Loucy (cell line): ENCODE results near the gene RHOD.

Experiments used
- H2AFZ ChIP-seq: fragments of 200-600 bp; sonication (generic); 2 replicates; pipeline ENCODE4 v1.6.0; 2016; ENCODE audit warnings: antibody characterized with exemption, mild to moderate bottlenecking, low read length, moderate library complexity
- H3F3A ChIP-seq: fragments of 200-600 bp; 2 replicates; pipeline ENCODE4 v1.6.0; 2016; ENCODE audit warnings: antibody characterized with exemption, low read depth, mild to moderate bottlenecking
- H3K27me3 ChIP-seq: fragments of 200-600 bp; sonication (generic); 2 replicates; pipeline ENCODE4 v1.6.1; 2014; ENCODE audit warnings: low read length, mild to moderate bottlenecking; ENCODE audit not compliant: insufficient read depth, poor library complexity, severe bottlenecking
- H3K36me3 ChIP-seq: fragments of 200-600 bp; sonication (generic); 2 replicates; pipeline ENCODE4 v1.6.1; 2016; ENCODE audit warnings: low read length; ENCODE audit not compliant: insufficient read depth
- H3K4me1 ChIP-seq: fragments of 200-600 bp; sonication (generic); 2 replicates; pipeline ENCODE4 v1.5.1; 2014; ENCODE audit warnings: low read length, mild to moderate bottlenecking; ENCODE audit not compliant: insufficient read depth, poor library complexity, severe bottlenecking
- H3K4me2 ChIP-seq: fragments of 200-600 bp; sonication (generic); 2 replicates; pipeline ENCODE4 v1.6.0; 2014; ENCODE audit warnings: antibody characterized with exemption, low read length, low read depth, mild to moderate bottlenecking; ENCODE audit not compliant: poor library complexity, severe bottlenecking
- H3K4me3 ChIP-seq: fragments of 200-600 bp; sonication (generic); 2 replicates; pipeline ENCODE4 v1.5.1; 2014; ENCODE audit warnings: low read length, mild to moderate bottlenecking, mixed read lengths; ENCODE audit not compliant: poor library complexity, severe bottlenecking
- H3K79me2 ChIP-seq: fragments of 200-600 bp; sonication (generic); 2 replicates; pipeline ENCODE4 v1.6.1; 2014; ENCODE audit warnings: low read length; ENCODE audit not compliant: insufficient read depth
- H3K9ac ChIP-seq: fragments of 200-600 bp; sonication (generic); 2 replicates; pipeline ENCODE4 v1.6.0; 2014; ENCODE audit warnings: mild to moderate bottlenecking, low read depth, low read length, moderate library complexity; ENCODE audit not compliant: poor library complexity, severe bottlenecking
- H3K9me2 ChIP-seq: fragments of 200-600 bp; sonication (generic); replicated peaks from 2 replicates; pipeline ENCODE4 v1.6.1; 2016; ENCODE audit warnings: low read depth, low read length, mixed read lengths
- H3K9me3 ChIP-seq: fragments of 200-600 bp; sonication (generic); 2 replicates; pipeline ENCODE4 v1.6.1; 2014; ENCODE audit warnings: mild to moderate bottlenecking, antibody characterized with exemption, low read length, low read depth; ENCODE audit not compliant: insufficient read depth
- H4K20me1 ChIP-seq: fragments of 200-600 bp; sonication (generic); 2 replicates; pipeline ENCODE4 v1.6.0; 2014; ENCODE audit warnings: antibody characterized with exemption, low read length, mild to moderate bottlenecking; ENCODE audit not compliant: insufficient read depth, poor library complexity, severe bottlenecking
- EZH2phosphoT487 ChIP-seq: fragments of 200-600 bp; IDR thresholded peaks from 2 replicates; pipeline ENCODE4 v1.6.1; 2018; ENCODE audit warnings: antibody characterized with exemption, mild to moderate bottlenecking, moderate library complexity, borderline replicate concordance
- TF ChIP-seq, protein P1 (sequence below): fragments of 200-600 bp; sonication (generic); conservative IDR thresholded peaks from 2 replicates; pipeline ENCODE4 v1.5.1; 2014; ENCODE audit warnings: mild to moderate bottlenecking, antibody characterized with exemption, low read length

RHOD gene

GRCh38 chr11:67083786-67084366 is 27.2 kb downstream of the RHOD start:
- no peaks in the 10 kb centered on the region for H3K79me2 ChIP-seq
- H3F3A ChIP-seq: 0 out of 2 replicates have a peak, but pooled peaks cover 3% of the 10 kb centered on the region
- H3K27me3 ChIP-seq: no peaks in the 10 kb centered on the region
- no peaks in the 10 kb centered on the region for H4K20me1 ChIP-seq
- H3K4me3 ChIP-seq: no peak overlapping the region
- no peak overlapping the region for H2AFZ ChIP-seq
- H3K9me2 ChIP-seq: no peaks in the 10 kb centered on the region
- TF ChIP-seq, protein P1, sequence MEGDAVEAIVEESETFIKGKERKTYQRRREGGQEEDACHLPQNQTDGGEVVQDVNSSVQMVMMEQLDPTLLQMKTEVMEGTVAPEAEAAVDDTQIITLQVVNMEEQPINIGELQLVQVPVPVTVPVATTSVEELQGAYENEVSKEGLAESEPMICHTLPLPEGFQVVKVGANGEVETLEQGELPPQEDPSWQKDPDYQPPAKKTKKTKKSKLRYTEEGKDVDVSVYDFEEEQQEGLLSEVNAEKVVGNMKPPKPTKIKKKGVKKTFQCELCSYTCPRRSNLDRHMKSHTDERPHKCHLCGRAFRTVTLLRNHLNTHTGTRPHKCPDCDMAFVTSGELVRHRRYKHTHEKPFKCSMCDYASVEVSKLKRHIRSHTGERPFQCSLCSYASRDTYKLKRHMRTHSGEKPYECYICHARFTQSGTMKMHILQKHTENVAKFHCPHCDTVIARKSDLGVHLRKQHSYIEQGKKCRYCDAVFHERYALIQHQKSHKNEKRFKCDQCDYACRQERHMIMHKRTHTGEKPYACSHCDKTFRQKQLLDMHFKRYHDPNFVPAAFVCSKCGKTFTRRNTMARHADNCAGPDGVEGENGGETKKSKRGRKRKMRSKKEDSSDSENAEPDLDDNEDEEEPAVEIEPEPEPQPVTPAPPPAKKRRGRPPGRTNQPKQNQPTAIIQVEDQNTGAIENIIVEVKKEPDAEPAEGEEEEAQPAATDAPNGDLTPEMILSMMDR: no peak
- no peaks in the 10 kb centered on the region for H3K36me3 ChIP-seq
- H3K9me3 ChIP-seq: no peaks in the 10 kb centered on the region
- H3K4me1 ChIP-seq: peaks cover 15% of the 10 kb centered on the region
- no peak overlapping the region for H3K9ac ChIP-seq
- H3K4me2 ChIP-seq: no peak overlapping the region

DNA sequence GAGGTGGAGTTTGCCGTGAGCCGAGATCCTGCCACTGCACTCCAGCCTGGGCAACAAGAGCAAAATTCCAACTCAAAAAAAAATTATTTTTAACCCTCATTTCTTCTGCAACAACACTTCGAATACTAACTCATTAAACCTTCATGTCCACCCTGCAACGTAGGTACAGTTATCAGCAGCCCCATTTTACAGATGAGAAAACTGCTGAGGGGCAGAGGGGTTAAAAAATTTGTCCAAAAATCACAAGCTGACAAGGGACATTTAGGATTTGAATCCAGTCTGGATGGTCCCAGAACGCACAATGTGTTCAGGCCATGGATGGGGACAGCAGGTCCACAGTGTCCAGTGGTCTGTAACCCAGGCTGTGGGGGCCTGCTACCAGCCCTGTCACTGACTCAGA is 29.0 kb downstream of the RHOD start:
- Histone ChIP-seq H4K20me1 (no peaks in the 10 kb centered on the region), H3K9ac (no peak overlapping the region), H3K4me2 (no peak overlapping the region), H3K9me2 (no peaks in the 10 kb centered on the region), H3K79me2 (no peaks in the 10 kb centered on the region), H3F3A (0 out of 2 replicates have a peak, but pooled peaks cover 3% of the 10 kb centered on the region), H3K27me3 (no peaks in the 10 kb centered on the region), H3K4me3 (no peak overlapping the region), H2AFZ (no peak overlapping the region), H3K9me3 (no peaks in the 10 kb centered on the region), H3K36me3 (no peaks in the 10 kb centered on the region), H3K4me1 (peaks cover 15% of the 10 kb centered on the region)
- no peak for TF ChIP-seq EZH2phosphoT487
- TF ChIP-seq, protein P1: no peak

DNA sequence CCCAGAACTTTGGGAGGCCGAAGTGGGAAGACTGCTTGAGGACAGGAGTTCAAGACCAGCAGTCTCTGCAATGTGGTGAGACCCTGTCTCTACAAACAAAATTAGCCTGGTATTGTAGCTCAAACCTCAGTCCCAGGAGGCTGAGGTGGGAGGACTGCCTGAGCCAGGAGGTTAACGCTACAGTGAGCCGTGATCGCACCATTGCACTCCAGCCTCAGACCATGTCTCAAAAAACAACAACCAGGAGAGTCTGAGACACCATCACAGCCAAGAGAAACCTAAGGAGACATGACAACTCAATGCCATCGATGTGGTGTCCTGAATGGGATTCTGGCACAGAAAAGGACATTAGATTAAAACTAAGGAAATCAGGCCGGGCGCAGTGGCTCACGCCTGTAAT is 34.1 kb downstream of the RHOD start:
- no peak overlapping the region for H3K9ac ChIP-seq
- H3K4me1 ChIP-seq: no peaks in the 10 kb centered on the region
- no peaks in the 10 kb centered on the region for H3K27me3 ChIP-seq
- no peaks in the 10 kb centered on the region for H3K9me2 ChIP-seq
- H3K9me3 ChIP-seq: no peaks in the 10 kb centered on the region
- H2AFZ ChIP-seq: no peak overlapping the region
- H3F3A ChIP-seq: no peaks in the 10 kb centered on the region
- H3K4me3 ChIP-seq: no peak overlapping the region
- no peaks in the 10 kb centered on the region for H3K36me3 ChIP-seq
- TF ChIP-seq, protein P1: no peak
- no peak for TF ChIP-seq EZH2phosphoT487
- no peaks in the 10 kb centered on the region for H3K79me2 ChIP-seq
- H3K4me2 ChIP-seq: no peak overlapping the region
- H4K20me1 ChIP-seq: no peaks in the 10 kb centered on the region
